ENCODE measurements around the gene GIPR.
"Not testable (repeated sequence)": the region's sequence is repeated elsewhere in the genome, so short reads cannot be mapped to it uniquely, and the experiment has no call there.

Gene GIPR, protein sequence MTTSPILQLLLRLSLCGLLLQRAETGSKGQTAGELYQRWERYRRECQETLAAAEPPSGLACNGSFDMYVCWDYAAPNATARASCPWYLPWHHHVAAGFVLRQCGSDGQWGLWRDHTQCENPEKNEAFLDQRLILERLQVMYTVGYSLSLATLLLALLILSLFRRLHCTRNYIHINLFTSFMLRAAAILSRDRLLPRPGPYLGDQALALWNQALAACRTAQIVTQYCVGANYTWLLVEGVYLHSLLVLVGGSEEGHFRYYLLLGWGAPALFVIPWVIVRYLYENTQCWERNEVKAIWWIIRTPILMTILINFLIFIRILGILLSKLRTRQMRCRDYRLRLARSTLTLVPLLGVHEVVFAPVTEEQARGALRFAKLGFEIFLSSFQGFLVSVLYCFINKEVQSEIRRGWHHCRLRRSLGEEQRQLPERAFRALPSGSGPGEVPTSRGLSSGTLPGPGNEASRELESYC

DNA sequence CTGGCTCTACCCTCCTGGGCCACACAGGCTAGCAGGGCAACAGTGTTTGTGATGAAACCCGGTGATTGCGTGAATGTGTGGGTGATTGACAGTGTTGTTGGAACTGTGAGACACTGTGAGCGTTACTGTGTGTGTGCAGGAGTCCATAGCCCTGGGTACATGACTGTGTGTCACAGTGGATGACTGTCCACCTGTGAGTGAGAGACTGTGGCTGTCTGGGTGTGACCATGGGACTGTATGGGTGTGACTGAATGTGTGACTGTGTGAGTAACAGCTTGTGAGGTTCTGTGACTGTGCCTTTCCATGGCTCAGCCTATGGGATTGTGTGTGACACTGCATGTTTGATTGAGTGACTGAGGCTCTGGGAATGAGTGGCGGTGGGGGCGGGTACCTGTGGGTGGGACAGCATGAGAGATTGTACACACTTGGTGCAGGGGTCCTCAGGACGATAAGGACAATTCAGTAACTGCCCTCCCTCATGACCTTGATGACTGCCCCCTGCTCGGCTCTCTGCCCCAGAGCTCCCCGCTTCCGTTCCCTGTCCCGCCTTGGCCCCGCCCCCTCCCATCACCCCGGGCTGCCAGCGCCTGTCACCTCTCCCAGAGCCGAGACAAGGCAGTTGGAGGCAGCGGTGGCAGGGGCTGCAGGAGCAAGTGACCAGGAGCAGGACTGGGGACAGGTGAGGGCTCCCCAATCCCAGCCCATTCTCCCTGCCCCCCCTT, at the start of gene GIPR:
Gene GIPR, plus strand, starts transcription at position 602 of the 722 bp plus-strand sequence. CDS start 1,300 bp downstream, outside the sequence.
- Histone ChIP-seq H3K4me3 (ENCODE audit: low read length) (peak within 1 kb of the TSS; percentile 44), H3K9me3 (ENCODE audit: low read length) (no peaks in the 10 kb centered on the region), H3K36me3 (ENCODE audit: insufficient read depth, low read length) (no peaks in the 10 kb centered on the region), H3K27me3 (ENCODE audit: insufficient read depth, low read length) (peaks cover 18% of the 10 kb centered on the region), H2AFZ (ENCODE audit: low read depth, low read length) (peak within 1 kb of the TSS; percentile 7), H3K4me1 (ENCODE audit: insufficient read depth, low read length) (peaks cover 19% of the 10 kb centered on the region)

DNA sequence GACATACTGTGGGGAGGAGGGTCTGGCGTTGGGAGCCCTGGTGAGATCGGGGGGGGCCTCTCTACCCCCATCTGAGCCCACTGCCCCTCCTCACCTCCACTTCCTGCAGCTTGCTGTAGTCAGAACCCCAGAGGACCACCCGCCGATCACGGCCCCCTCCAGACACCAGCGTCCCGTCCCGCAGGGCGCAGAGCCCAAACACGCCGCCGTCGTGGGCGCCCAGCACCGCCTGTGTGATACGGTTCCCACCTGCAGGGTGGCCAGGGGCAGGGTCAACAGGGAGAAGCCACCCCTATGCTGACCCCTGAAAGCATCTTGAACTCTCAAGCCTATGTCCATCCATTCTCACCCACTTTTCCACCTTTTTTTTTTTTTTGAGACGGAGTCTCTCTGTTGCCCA, 46.6 kb upstream of the GIPR start:
- Histone ChIP-seq H3K36me3 (ENCODE audit: insufficient read depth, low read length) (peaks cover 6% of the 10 kb centered on the region), H3K4me3 (ENCODE audit: low read length) (no peak overlapping the region), H2AFZ (ENCODE audit: low read depth, low read length) (no peak overlapping the region), H3K27me3 (ENCODE audit: insufficient read depth, low read length) (no peaks in the 10 kb centered on the region), H3K4me1 (ENCODE audit: insufficient read depth, low read length) (no peaks in the 10 kb centered on the region), H3K9me3 (ENCODE audit: low read length) (no peaks in the 10 kb centered on the region)

DNA sequence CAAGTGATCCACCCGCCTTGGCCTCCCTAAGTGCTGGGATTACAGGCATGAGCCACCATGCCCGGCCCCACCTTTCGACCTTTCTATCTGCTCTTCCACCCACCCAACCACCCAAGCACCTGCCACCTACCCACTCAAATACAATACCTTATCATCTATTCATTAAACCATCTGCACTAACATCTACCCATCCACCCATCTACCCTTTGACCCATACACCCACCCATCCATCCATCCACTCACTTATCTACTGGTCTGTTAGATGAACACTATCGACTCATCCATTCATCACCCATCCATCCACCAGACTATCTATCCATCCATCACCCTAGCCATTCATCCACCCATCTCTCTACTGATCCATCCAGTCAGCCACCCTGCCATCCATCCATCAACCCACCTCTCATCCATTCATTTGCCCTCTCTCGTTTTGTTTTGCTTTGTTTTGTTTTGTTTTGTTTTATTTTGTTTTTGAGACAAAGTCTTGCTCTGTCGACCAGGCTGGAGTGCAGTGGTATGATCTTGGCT, 46.0 kb upstream of the GIPR start:
- no peaks in the 10 kb centered on the region for H3K9me3 ChIP-seq (ENCODE audit: low read length)
- H3K36me3 ChIP-seq (ENCODE audit: insufficient read depth, low read length), result peaks cover 6% of the 10 kb centered on the region
- H2AFZ ChIP-seq (ENCODE audit: low read depth, low read length), result no peak overlapping the region
- H3K4me3 ChIP-seq (ENCODE audit: low read length), result no peak overlapping the region
- H3K4me1 ChIP-seq (ENCODE audit: insufficient read depth, low read length), result no peaks in the 10 kb centered on the region
- H3K27me3 ChIP-seq (ENCODE audit: insufficient read depth, low read length), result no peaks in the 10 kb centered on the region

DNA sequence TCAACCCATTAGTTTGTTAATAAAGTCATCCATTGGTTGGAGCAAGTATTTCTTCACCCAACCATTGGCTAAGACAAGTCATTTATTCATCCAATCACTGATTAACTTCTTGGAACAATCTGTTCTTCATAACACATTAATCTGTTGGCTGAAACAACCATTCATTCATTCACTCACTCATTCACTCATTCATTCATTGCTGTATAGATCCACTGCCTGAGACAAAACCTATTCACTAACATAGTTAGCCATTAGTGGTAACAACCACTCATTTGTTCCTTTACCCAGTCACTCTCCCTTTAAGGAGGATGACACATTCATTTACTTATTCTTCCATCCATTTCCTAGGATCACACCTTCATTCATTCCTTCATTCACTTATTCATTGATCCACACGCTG, 44.0 kb upstream of the GIPR start:
- no peak overlapping the region for H2AFZ ChIP-seq (ENCODE audit: low read depth, low read length)
- peaks cover 3% of the 10 kb centered on the region for H3K36me3 ChIP-seq (ENCODE audit: insufficient read depth, low read length)
- no peaks in the 10 kb centered on the region for H3K4me1 ChIP-seq (ENCODE audit: insufficient read depth, low read length)
- no peak overlapping the region for H3K4me3 ChIP-seq (ENCODE audit: low read length)
- H3K9me3 ChIP-seq (ENCODE audit: low read length), result no peaks in the 10 kb centered on the region
- H3K27me3 ChIP-seq (ENCODE audit: insufficient read depth, low read length), result no peaks in the 10 kb centered on the region

DNA sequence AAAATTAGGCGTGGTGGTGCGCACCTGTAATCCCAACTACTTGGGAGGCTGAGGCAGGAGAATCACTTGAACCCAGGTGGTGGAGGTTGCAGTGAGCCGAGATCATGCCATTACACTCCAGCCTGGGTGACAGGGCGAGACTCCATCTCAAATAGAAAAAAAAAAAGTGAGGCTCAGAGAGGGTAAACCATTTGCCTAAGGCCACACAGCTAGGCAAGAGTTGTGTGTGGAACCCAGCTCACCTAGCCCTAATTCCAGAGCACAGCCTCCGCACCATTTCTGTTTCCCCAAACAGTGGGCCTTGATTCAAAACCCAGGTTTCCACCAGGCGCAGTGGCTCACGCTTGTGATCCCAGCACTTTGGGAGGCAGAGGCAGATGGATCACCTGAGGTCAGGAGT, 39.8 kb upstream of the GIPR start:
- H3K4me3 ChIP-seq (ENCODE audit: low read length); H2AFZ ChIP-seq (ENCODE audit: low read depth, low read length); H3K4me1 ChIP-seq (ENCODE audit: insufficient read depth, low read length); H3K9me3 ChIP-seq (ENCODE audit: low read length); H3K27me3 ChIP-seq (ENCODE audit: insufficient read depth, low read length); H3K36me3 ChIP-seq (ENCODE audit: insufficient read depth, low read length): not testable (repeated sequence)

DNA sequence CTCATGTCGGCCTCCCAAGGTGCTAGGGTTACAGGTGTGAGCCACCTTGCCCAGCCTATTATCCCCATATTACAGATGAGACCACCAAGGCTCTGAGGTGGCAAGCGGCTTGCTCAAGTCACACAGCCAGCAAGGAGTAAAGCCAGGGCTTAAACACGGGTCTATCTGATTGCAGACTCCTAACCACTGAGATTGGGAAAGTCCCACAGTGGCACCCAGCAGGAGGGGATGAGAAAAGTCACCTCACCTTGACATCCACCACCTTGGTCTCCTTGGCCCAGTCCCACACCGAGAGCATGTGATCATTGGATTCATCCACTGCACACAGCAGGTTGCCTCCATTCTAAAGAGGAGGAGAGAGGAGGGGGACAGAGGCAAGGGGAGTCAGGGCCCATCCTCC, 38.3 kb upstream of the GIPR start:
- H2AFZ ChIP-seq (ENCODE audit: low read depth, low read length), result no peak overlapping the region

DNA sequence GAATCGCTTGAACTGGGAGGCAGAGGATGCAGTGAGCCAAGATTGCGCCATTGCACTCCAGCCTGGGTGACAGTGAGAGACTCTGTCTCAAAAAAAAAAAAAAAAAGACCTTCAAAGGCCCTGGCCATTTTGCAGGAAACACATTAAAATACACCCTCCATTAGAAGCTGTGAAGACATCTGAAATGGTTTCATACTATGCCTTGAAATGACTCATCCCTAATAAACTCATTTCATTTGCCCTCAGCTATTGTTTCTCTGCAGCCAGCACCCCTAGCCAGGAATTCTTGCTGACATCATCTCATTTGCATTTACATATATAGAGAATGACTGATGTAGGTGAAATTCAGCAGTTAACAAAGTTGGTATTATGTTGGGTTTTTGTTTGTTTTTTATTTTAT, 37.6 kb upstream of the GIPR start:
- Histone ChIP-seq H3K4me3 (ENCODE audit: low read length) (no peak overlapping the region), H3K9me3 (ENCODE audit: low read length) (no peaks in the 10 kb centered on the region), H2AFZ (ENCODE audit: low read depth, low read length) (no peak overlapping the region), H3K4me1 (ENCODE audit: insufficient read depth, low read length) (peaks cover 3% of the 10 kb centered on the region), H3K36me3 (ENCODE audit: insufficient read depth, low read length) (no peaks in the 10 kb centered on the region), H3K27me3 (ENCODE audit: insufficient read depth, low read length) (no peaks in the 10 kb centered on the region)

More for the DNA sequence above, 38.3 kb upstream of the GIPR start:
- Histone ChIP-seq H3K9me3 (ENCODE audit: low read length) (no peaks in the 10 kb centered on the region), H3K36me3 (ENCODE audit: insufficient read depth, low read length) (no peaks in the 10 kb centered on the region), H3K27me3 (ENCODE audit: insufficient read depth, low read length) (no peaks in the 10 kb centered on the region), H3K4me1 (ENCODE audit: insufficient read depth, low read length) (peaks cover 3% of the 10 kb centered on the region), H3K4me3 (ENCODE audit: low read length) (no peak overlapping the region)

DNA sequence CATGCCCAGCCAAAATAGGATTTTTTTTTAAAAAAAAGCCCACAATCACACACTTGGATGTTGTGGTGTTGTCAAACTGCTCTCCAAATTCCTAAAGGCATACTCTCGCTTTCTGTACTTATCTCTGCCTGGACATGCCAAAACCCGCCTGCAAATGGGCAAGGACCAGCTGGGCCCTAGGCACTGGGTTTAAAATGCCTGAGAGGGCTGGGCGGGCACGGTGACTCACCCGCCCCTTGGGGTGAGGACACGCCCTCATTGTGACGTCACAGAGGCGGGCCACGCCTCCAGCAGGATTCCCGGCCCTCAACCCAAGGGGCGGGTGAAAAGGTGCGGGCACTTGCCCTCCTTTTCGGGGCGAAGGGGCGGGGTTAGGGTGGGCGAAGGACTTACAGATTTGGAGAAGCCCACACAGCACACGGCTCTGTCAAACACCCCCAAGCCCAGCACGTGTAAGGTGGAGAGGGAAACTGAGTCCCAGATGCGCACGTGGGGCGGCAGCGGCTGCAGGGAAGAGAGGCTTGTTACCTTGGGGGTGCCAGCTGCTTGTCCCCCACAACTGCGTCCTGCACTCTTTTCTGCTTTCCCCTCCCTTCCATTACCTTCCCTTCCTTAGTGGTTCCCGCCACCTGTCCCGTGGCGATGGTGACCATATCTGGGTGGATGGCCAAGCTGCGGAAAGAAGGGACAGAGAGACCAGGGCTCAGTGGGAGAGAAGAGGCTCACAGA, 35.4 kb upstream of the GIPR start:
- no peaks in the 10 kb centered on the region for H3K9me3 ChIP-seq (ENCODE audit: low read length)
- peaks cover 3% of the 10 kb centered on the region for H3K4me1 ChIP-seq (ENCODE audit: insufficient read depth, low read length)
- no peak overlapping the region for H2AFZ ChIP-seq (ENCODE audit: low read depth, low read length)
- no peaks in the 10 kb centered on the region for H3K36me3 ChIP-seq (ENCODE audit: insufficient read depth, low read length)
- H3K4me3 ChIP-seq (ENCODE audit: low read length), result no peak overlapping the region
- no peaks in the 10 kb centered on the region for H3K27me3 ChIP-seq (ENCODE audit: insufficient read depth, low read length)

DNA sequence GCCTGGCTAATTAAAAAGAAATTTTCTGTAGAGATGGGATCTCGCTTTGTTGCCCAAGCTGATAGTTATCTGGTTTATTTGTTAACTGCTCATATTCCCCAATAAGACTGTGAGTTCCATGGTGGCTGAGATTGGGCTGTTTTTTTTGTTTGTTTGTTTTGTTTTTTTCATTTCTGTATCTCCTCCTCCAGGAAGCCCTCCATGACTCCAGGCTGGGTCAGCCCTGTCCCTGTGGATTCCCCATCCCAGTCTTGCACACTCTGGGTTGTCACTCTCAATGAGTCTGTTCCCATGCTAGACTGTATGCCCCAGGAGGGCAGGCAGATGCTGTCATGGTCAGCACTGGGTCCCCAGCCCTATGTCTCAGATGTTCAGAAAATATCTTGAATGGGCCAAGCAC, 31.7 kb upstream of the GIPR start:
- Histone ChIP-seq H3K27me3 (ENCODE audit: insufficient read depth, low read length) (no peaks in the 10 kb centered on the region), H3K4me1 (ENCODE audit: insufficient read depth, low read length) (no peaks in the 10 kb centered on the region), H2AFZ (ENCODE audit: low read depth, low read length) (no peak overlapping the region), H3K4me3 (ENCODE audit: low read length) (no peak overlapping the region), H3K9me3 (ENCODE audit: low read length) (no peaks in the 10 kb centered on the region), H3K36me3 (ENCODE audit: insufficient read depth, low read length) (no peaks in the 10 kb centered on the region)

DNA sequence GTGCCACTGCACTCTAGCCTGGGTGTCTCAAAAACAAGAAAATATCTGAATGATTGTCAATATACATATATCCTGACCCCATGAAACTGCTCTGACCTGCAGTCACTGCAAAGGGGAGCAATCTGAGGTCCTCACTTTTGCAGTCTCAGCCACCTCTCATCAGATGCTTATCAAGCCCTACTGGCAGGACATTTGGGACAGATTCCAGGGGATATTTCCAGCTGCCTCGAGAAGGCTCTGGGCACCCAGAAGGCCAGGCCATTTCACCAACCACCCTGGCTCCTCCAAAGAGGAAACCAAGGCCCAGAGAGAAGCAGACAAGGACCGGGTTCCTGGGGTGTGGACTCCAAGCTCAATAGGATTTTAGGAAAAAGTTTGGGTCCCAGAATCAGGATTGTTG, 31.1 kb upstream of the GIPR start:
- H3K9me3 ChIP-seq (ENCODE audit: low read length), result no peaks in the 10 kb centered on the region
- H3K4me3 ChIP-seq (ENCODE audit: low read length), result no peak overlapping the region
- no peaks in the 10 kb centered on the region for H3K27me3 ChIP-seq (ENCODE audit: insufficient read depth, low read length)
- H3K4me1 ChIP-seq (ENCODE audit: insufficient read depth, low read length), result no peaks in the 10 kb centered on the region
- H3K36me3 ChIP-seq (ENCODE audit: insufficient read depth, low read length), result no peaks in the 10 kb centered on the region
- no peak overlapping the region for H2AFZ ChIP-seq (ENCODE audit: low read depth, low read length)

DNA sequence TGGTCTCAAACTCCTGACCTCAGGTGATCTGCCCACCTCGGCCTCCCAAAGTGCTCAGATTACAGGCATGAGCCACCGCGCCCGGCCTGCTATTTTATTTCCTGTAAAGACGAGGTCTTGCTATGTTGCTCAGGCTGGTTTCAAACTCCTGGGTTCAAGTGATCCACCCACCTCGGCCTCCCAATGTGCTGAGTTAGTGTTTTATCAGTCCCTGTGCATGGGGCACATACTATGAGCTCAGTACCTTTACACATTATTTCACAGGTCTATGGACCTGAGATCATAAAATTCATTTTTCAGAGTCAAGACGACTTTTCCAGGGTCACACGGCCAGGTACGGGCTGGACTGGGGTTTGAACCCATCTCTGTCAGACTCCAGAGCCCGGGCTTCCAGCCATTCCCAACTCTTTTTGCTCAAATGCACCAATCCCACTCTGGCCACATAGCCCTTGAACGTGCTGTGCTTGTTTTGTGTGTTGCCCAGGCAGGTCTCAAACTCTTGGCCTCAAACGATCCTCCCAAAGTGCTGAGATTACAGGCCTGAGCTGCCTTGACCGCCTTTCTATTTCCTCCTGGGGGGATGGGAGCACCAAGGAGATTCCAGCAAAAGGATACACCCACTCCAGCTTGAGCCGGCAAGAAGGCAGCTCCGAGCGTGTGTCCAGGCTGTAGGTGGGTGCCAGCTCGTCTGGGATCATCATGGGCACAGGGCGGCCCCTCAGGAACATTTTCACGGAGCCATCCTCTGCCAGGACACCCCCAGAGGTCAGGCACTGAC, 29.9 kb upstream of the GIPR start:
- Histone ChIP-seq H3K4me1 (ENCODE audit: insufficient read depth, low read length) (peaks cover 2% of the 10 kb centered on the region), H2AFZ (ENCODE audit: low read depth, low read length) (no peak overlapping the region), H3K36me3 (ENCODE audit: insufficient read depth, low read length) (no peaks in the 10 kb centered on the region), H3K4me3 (ENCODE audit: low read length) (no peak overlapping the region), H3K27me3 (ENCODE audit: insufficient read depth, low read length) (no peaks in the 10 kb centered on the region), H3K9me3 (ENCODE audit: low read length) (no peaks in the 10 kb centered on the region)

DNA sequence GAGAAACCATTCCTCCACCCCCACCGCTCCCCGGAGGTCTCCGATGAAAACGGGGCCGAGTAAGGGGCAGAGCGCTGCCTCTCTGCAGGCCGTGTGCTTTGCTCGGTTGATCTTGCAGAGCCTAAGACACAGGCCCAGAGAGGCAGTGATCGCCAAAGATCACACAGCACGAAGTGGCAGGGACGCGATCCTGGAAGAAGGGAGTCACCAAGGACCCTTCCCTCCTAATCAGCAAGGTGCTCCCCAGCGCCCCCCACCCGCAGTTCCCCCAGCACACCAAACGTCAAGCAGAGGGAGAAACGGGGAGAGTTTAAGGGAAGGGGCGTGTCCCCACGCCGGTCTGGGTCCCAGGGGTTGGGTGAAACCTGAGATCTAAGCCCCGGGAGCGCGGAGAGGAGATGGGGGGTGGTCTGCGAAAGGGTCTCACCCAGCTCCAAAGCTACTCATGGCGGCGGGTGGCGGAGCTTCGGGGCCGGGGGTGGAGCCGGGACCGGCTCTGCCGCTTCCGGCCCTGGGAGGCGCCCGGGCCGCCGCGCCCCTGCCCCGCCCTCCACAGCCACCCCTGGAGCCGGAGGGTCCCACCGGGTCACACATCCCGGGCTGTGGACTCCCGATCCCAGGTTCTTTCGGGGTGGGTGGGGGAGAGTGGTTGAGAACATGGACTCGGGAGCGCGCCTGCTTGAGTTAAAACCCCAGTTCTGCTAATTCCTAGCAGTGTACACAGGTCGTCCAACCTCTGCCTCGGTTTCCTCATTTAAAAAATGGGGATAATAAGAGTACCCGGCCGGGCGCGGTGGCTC, 28.9 kb upstream of the GIPR start, which contains the start of gene EML2:
Gene EML2, minus strand, starts transcription at position 468 of the 800 bp plus-strand sequence. Its CDS starts 21 bp downstream, at position 447.
- H3K36me3 ChIP-seq (ENCODE audit: insufficient read depth, low read length), result no peaks in the 10 kb centered on the region
- H2AFZ ChIP-seq (ENCODE audit: low read depth, low read length), result no peak within 1 kb of the TSS
- peak within 1 kb of the TSS; percentile 32 for H3K4me3 ChIP-seq (ENCODE audit: low read length)
- peaks cover 10% of the 10 kb centered on the region for H3K4me1 ChIP-seq (ENCODE audit: insufficient read depth, low read length)
- peaks cover under 1% of the 10 kb centered on the region for H3K27me3 ChIP-seq (ENCODE audit: insufficient read depth, low read length)
- H3K9me3 ChIP-seq (ENCODE audit: low read length), result no peaks in the 10 kb centered on the region

All from neuron (in vitro differentiated cells).